GM19099 (cell line): Measurements from ENCODE around the gene KRTAP12-4.
"Not testable (repeated sequence)": the region's sequence is repeated elsewhere in the genome, so short reads cannot be mapped to it uniquely, and the experiment has no call there.

ENCODE experiments used
- POLR2A ChIP-seq: IDR thresholded peaks from 3 replicates; pipeline ENCODE4 v1.6.1; 2011; ENCODE audit warnings: low read depth; ENCODE audit not compliant: insufficient read length; ENCODE audit errors: extremely low read depth

The KRTAP12-4 gene

DNA sequence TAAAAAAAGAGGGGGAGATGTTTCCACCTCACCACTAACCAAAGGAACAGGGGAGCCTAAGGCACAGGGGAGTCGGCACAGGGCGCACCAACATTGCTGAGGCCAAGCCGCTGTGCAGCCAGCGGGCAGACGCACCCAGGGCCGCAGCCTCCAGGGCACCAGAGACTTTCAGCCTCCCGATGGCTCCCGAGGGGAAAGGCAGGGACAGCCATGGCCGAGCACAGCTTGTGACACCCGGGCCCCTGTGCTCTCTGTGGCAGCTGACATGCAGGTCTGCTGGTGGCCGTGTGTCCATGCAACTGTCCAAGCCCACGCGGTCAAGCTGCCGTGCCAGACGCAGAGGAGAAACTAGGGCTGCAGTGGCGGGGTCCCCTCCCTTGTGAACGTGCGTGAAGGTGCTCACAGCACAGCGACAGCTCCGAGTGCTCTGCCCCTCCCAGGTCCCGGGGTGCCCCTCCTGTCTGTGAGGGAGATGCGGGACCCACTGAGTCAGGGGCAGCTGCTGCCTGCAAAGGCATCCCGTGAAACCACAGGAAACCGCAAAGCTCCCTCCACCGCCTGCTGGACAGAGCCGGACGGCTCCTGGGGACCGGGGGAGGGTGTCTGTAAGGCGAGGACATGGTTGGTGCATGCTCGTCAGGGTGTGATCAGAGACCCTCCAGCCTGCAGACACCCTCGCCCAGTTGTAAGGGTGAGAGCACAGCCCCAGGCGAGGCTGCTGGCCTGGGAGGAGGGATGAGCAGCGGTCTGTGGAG is 5.7 kb downstream of the KRTAP12-4 start:
- no peak for TF ChIP-seq POLR2A

DNA sequence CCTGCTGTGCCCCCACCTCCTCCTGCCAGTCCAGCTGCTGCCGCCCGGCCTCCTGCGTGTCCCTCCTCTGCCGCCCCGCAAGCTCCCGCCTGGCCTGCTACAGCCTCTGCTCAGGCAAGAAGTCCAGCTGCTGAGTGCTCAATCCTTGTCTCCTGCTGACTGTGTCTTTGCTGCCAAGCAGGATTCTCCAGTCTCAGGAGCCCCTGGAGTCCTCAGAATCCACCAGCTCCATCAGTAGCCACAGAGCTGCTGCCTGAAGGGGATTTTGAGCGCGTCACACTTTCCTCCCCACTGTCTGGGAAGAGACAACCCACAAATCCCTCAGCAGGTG is 7.3 kb downstream of the KRTAP12-4 start:
- TF ChIP-seq POLR2A = no peak

DNA sequence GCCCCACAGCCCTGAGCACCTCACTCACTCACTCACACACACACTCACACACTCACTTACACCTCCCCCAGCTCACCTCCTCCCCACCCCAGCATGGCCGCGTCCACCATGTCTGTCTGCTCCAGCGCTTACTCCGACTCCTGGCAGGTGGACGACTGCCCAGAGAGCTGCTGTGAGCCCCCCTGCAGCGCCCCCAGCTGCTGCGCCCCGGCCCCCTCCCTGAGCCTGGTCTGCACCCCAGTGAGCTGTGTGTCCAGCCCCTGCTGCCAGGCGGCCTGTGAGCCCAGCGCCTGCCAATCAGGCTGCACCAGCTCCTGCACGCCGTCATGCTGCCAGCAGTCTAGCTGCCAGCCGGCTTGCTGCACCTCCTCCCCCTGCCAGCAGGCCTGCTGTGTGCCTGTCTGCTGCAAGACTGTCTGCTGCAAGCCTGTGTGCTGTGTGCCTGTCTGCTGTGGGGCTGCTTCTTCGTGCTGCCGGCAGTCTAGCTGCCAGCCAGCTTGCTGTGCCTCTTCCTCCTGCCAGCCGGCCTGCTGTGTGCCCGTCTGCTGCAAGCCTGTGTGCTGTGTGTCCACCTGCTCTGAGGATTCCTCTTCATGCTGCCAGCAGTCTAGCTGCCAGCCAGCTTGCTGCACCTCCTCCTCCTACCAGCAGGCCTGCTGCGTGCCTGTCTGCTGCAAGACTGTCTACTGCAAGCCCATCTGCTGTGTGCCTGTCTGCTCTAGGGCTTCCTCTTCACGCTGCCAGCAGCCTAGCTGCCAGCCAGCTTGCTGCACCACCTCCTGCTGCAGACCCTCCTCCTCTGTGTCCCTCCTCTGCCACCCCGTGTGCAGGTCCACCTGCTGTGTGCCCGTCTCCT is 7.9 kb downstream of the KRTAP12-4 start, which contains the start of gene KRTAP10-11:
Gene KRTAP10-11 (plus strand): TSS at position 49 of the 856 bp plus-strand sequence. CDS start 45 bp downstream, at position 94.
- TF ChIP-seq POLR2A = not testable (repeated sequence)

DNA sequence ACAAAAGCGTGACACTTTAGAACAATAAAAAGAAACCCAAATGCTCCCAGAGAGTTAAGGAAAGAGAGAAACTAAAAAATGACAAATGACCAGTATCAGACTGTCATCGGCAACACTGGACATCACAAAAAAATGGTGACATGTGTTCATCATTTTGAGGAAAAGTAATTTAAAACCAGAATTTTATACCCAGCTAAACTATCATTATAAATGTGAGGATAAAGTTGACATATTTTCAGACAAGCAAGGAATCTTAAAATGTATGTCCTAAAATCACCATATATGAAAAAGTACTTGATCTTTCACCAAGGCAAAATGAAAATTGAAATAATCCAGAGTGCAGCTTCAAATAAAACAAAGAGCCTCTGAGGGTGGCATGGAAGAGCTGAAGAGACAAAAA is 9.6 kb downstream of the KRTAP12-4 start:
- no peak for TF ChIP-seq POLR2A

DNA sequence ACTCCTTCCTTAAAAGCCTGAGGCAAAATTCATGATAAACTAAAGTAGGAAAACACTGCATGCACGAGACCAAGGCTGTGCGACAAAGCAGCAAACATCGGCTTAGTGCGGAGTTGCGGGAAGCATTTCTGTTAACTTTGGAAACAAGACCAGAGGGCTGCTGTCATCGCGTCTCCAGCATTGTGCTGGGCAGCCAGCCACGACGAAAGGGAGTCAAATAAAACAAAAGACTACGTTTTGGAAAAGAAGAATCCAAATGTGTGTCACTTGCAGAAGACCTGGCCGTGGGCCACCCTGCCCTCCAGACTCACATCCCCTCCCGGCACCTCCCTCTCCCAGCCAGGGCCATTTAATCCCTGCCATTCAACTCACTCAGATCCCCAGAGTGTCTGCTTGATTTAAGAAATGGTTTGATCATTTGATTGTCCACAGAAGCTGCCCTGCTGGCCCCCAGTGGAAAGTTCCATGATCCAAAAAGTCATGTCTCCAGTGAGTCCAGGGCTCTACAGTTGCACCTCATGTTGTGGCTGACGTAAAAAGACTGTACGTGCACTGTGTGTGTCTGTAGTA is 10.6 kb downstream of the KRTAP12-4 start:
- no peak for TF ChIP-seq POLR2A

DNA sequence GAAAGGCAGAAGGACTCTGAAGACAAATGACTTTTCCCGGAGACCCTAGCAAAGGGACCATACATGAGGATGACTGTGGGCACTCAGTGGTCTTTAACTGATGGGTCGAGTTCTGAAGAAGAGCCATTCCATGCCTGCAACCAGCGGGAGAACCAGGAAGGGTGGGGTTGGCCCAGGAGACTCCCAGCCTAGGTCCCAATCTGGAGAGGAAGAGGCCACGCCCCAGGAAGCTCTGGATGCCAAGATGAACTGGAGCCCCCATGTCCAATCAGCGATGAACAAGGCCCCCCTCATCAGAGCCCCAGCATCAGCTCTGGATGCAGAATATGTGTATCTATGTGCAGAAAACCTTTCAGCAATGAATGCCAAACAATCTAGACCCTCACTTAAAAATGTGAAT is 13.7 kb downstream of the KRTAP12-4 start:
- no peak for TF ChIP-seq POLR2A

DNA sequence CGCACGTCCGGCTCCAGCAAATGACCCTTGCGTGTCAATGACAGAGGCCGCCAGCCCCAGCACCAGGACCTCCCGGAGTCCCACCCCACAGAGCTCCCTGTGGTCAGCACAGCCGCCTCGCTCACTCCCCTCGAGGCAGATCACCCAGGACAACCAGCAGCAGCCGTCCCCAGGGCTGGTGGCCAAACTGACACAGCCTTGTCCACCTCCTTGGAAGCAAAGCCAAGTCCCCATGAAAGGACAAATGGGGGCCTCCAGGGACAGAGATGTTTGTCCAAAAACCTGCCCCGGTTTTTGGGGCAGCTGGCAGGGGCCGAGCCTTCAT is 15.2 kb downstream of the KRTAP12-4 start:
- no peak for TF ChIP-seq POLR2A

DNA sequence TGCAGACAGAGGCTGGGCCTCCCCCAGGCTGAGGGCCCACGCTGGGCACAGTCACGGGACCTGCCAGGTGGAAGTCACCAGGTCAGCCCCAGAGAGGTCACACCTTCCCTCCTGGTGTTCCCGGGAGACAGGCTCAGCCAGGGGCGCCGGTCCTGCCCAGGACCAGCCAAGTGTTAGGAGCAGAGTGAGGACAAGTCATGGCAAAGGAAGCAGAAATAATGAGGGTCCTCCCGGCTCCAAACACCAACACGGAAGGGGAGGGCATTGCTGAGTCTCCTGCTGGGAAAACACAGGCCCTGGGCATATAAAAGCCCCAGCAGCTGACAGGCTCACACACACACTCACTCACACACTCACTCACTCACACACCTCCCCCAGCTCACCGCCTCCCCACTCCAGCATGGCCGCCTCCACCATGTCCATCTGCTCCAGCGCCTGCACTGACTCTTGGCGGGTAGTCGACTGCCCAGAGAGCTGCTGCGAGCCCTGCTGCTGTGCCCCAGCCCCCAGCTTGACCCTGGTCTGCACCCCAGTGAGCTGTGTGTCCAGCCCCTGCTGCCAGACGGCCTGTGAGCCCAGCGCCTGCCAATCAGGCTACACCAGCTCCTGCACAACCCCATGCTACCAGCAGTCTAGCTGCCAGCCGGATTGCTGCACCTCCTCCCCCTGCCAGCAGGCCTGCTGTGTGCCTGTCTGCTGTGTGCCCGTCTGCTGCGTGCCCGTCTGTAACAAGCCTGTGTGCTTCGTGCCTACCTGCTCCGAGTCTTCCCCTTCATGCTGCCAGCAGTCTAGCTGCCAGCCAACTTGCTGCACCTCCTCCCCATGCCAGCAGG is 17.2 kb downstream of the KRTAP12-4 start, which contains the start of gene KRTAP10-10:
Gene KRTAP10-10 (plus strand): TSS at position 339 of the 833 bp plus-strand sequence. CDS start 62 bp downstream, at position 401.
- TF ChIP-seq POLR2A = no peak

DNA sequence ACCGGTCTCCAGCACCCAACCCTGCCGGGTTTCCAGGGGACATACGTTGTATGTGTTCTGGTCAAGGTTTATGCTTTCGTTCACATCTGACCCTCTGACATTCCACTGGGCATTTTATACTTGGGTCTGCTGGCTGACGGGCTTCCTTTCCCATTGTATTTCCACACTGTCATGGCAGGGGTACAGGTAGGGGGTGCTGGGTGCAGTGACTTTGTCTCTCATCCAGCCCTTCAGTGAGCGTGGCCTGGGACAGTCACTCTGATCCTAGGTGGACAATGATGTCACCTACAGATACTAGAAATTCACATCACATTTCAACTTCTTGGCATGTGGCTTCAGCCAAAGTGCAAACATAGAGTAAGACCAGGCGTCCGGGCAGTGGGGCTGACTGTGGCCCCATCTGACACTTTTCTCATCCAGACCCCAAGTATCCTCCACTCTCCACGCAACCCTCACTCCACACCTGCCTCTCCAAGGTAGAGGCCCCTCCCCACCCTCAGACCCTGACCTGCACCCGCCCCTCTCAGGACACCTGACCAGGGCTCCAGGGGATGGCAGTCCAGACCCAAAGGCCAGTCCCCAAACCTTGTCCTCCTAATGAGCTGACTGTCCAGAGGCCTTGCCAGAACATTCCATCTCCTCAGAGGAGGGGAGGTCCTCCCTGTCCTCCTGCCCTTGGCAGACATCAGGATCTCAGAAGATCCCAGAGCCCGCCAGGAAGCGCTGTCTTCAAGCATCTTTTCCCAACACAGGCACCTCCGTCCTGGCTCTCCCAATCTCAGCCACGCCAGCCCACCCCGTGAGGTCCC is 18.0 kb downstream of the KRTAP12-4 start:
- TF ChIP-seq POLR2A = no peak

DNA sequence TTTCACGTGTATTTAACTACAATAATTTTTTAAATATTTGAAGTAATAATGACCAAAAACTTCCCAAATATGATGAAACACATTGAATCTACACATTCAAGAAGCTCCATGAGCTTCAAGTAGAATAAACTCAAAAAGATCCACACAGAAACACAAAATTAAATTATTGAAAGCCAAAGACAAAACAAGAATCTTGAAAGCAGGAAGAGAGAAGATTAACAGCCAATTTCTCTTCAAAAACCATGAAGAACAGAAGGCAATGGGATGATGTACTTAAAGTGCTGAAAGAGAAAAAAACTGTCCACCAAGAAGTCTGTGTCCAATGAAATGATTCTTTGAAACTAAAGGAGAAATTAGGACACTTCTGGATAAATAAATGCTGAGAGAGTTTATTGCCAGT is 22.4 kb downstream of the KRTAP12-4 start:
- TF ChIP-seq POLR2A = no peak

DNA sequence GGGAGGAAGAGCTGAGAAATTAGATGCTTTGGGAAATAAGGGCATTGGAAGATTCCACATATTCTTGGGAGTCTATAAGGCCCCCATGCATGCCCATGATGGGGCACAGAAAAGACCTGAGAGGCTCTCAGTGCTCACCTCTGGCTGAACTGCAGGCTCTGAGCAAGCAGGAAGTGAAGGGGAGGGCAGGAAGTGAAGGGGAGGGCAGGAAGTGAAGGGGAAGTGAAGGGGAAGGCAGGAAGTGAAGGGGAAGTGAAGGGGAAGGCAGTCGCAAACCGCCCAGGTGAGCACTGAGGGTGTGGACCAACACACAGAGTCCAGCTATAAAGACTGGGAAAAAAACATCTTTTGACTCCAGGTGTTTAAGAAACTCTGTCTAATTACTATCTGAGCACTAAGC is 24.0 kb downstream of the KRTAP12-4 start:
- no peak for TF ChIP-seq POLR2A

DNA sequence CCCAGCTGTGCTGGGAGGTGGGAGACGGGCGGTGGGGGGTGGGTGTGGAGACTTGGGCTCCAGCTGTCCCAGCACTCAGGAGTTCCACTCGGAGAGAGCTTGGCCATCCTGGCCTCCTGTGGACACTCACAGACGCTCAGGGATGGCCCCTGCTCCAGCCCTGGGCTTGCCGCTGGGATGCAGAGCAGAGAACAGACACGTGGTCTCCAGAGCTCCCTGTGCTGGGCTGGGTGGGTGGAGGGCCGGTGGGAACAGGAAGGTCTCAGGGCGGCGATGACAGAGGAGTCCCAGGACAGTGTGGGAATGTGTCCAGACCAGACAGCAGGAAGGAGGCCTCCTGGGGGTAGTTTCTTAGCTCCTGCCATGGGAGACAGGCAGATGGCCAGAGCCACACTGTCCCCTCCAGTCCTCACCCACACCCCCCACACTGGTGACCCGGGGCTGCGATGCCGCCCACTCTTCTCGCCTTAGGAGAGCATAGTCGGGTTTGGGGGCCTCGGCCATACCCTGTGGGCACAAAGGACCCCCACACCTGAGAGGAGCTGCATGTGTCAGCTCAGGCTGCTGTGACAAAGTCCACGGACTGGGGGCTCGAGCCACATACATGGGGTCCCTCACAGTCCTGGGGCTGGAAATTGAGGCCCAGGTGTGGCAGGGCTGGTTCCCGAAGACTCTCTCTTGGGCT is 25.6 kb downstream of the KRTAP12-4 start:
- no peak for TF ChIP-seq POLR2A

DNA sequence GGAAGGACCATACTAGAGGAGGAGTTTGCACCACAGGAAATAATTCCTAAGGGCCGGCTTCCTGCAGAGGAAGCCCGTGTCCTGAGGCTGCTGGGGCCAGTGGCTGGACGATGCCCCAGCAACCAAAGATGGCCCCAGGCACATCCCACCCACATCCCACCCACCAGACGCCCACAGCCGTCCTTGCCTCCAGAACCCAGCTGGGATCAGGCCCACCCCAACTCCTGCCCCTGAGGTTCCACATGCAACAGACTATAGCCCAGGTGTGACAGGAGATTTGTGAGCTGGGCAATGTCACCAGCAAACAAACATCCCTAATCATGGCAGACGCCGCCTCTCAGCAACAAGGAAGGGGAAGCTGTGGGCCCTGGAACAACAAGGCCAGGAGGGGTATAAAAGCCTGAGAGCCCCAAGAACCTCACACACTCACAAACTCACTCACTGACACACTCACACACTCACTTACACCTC is 27.8 kb downstream of the KRTAP12-4 start, which contains the start of gene KRTAP10-9:
Gene KRTAP10-9 (plus strand): TSS at position 421 of the 471 bp plus-strand sequence. CDS start 79 bp downstream, outside the sequence.
- no peak for TF ChIP-seq POLR2A
